Endothelial cell of umbilical vein (primary cell): ENCODE measurements around the gene SLC30A7. TPM values are rescaled to one million over a fixed set of nuclear protein-coding genes. Genes with fewer than 3 reads are reported as not detected.

Experiments used
- BruUV-seq: library from RNA; stranded (reverse); fragments of 400-500 nt; replicated peaks from 2 replicates; lab custom pipeline; 2021; lab: Mats Ljungman, UMichigan
- CTCF ChIA-PET: fragments of 300-600, 350-600 bp; sonication (Branson Sonifier 250); formaldehyde crosslinking; loops from one replicate; lab custom pipeline; 2021; ENCODE audit warnings: antibody characterized with exemption, inconsistent platforms; lab: Charles Lee
- POLR2A ChIA-PET: fragments of 300-600, 350-600 bp; sonication (Branson Sonifier 250); formaldehyde crosslinking; loops from one replicate; lab custom pipeline; 2021; ENCODE audit warnings: antibody characterized with exemption, inconsistent platforms; lab: Charles Lee
- DNase-seq: peaks from one replicate; pipeline ENCODE4 v3.0.0-alpha.2; 2011; ENCODE audit warnings: low read depth, low spot score
- FAIRE-seq: peaks from 2 replicates; lab custom pipeline; 2011; peaks lifted over from hg19 to GRCh38; lab: Jason Lieb, UNC
- H2AFZ ChIP-seq: 2 replicates; pipeline ENCODE4 v1.6.0; 2012; ENCODE audit warnings: low read depth, low read length, control low read depth, inconsistent platforms
- H3K27ac ChIP-seq: 2 replicates; pipeline ENCODE4 v1.5.1; 2011; ENCODE audit warnings: low read depth, mild to moderate bottlenecking, control low read depth, low read length, moderate library complexity; ENCODE audit not compliant: insufficient read depth
- H3K27me3 ChIP-seq, 2 experiments: 2 replicates each; pipeline versions ENCODE4 v1.6.0 to v1.6.1; 2011; ENCODE audit warnings: low read length in 2 of 2, mixed read lengths in 1 of 2; ENCODE audit not compliant: control insufficient read depth in 2 of 2, insufficient read depth in 2 of 2
- H3K36me3 ChIP-seq, 2 experiments: 2 replicates in 1 of 2; 3 replicates in 1 of 2; pipeline ENCODE4 v1.5.1; 2011; ENCODE audit warnings: low read length in 2 of 2, mild to moderate bottlenecking in 1 of 2, moderate library complexity in 1 of 2; ENCODE audit not compliant: control insufficient read depth in 2 of 2, insufficient read depth in 2 of 2; ENCODE audit errors: extremely low read depth in 1 of 2
- H3K4me1 ChIP-seq: 3 replicates; pipeline ENCODE4 v1.5.1; 2011; ENCODE audit warnings: mild to moderate bottlenecking, low read length; ENCODE audit not compliant: control insufficient read depth, insufficient read depth; ENCODE audit errors: extremely low read depth
- H3K4me2 ChIP-seq: 2 replicates; pipeline ENCODE4 v1.6.1; 2011; ENCODE audit warnings: low read length, control low read depth, mixed read lengths; ENCODE audit not compliant: insufficient read depth
- H3K4me3 ChIP-seq, 3 experiments: fragments of 200-600 bp in 1 of 3; sonication (generic), shearing (Covaris generic) in 1 of 3; replicated peaks in 1 of 3; 2 replicates each; pipeline ENCODE4 v1.5.1; 2011 to 2016; ENCODE audit warnings: control low read depth in 3 of 3, low read length in 3 of 3, mild to moderate bottlenecking in 2 of 3, inconsistent platforms in 1 of 3, low read depth in 1 of 3, moderate library complexity in 1 of 3; ENCODE audit not compliant: insufficient read depth in 1 of 3
- H3K79me2 ChIP-seq: 2 replicates; pipeline ENCODE4 v1.6.0; 2012; ENCODE audit warnings: low read length, inconsistent platforms; ENCODE audit not compliant: control insufficient read depth, insufficient read depth
- H3K9ac ChIP-seq: replicated peaks from 2 replicates; pipeline ENCODE3; 2011; ENCODE audit warnings: low read length, control low read depth; ENCODE audit not compliant: insufficient read depth; ENCODE audit errors: extremely low read depth
- H3K9me1 ChIP-seq: replicated peaks from 3 replicates; pipeline ENCODE4 v1.6.0; 2011; ENCODE audit warnings: mild to moderate bottlenecking, low read length; ENCODE audit not compliant: control insufficient read depth, insufficient read depth; ENCODE audit errors: extremely low read depth
- H3K9me3 ChIP-seq: replicated peaks from 2 replicates; pipeline ENCODE4 v1.5.1; 2012; ENCODE audit warnings: low read length, inconsistent platforms; ENCODE audit not compliant: control insufficient read depth, insufficient read depth
- H4K20me1 ChIP-seq: replicated peaks from 2 replicates; pipeline ENCODE3; 2011; ENCODE audit warnings: mild to moderate bottlenecking, low read length; ENCODE audit not compliant: control insufficient read depth, insufficient read depth; ENCODE audit errors: extremely low read depth
- CTCF ChIP-seq, 2 donors: IDR thresholded peaks; 1 replicate in 1 of 2; 2 replicates in 1 of 2; pipeline ENCODE4 v1.5.1; 2011; ENCODE audit warnings: low read length in 2 of 2, mild to moderate bottlenecking in 2 of 2, moderate library complexity in 2 of 2, control low read depth in 1 of 2, inconsistent platforms in 1 of 2, low read depth in 1 of 2; ENCODE audit not compliant: insufficient read depth in 1 of 2; ENCODE audit errors: extremely low read depth in 1 of 2
- EZH2 ChIP-seq: IDR thresholded peaks from 2 replicates; pipeline ENCODE4 v1.6.1; 2012; ENCODE audit warnings: borderline replicate concordance, low read depth, mild to moderate bottlenecking, moderate library complexity, low read length, inconsistent platforms; ENCODE audit not compliant: severe bottlenecking
- FOS ChIP-seq: IDR thresholded peaks from 2 replicates; pipeline ENCODE4 v1.6.1; 2011; ENCODE audit warnings: mild to moderate bottlenecking, low read length, moderate library complexity, borderline replicate concordance; ENCODE audit not compliant: insufficient read depth
- GATA2 ChIP-seq: IDR thresholded peaks from 2 replicates; pipeline ENCODE4 v1.7.0; 2011; ENCODE audit warnings: low read depth, mild to moderate bottlenecking, moderate library complexity, mixed read lengths, low read length; ENCODE audit not compliant: insufficient read length, insufficient read depth
- JUN ChIP-seq: IDR thresholded peaks from 2 replicates; pipeline ENCODE4 v1.6.1; 2011; ENCODE audit warnings: borderline replicate concordance, low read depth; ENCODE audit not compliant: insufficient read length, insufficient read depth
- MAX ChIP-seq: IDR thresholded peaks from 2 replicates; pipeline ENCODE4 v1.6.1; 2011; ENCODE audit not compliant: insufficient read depth, insufficient read length
- POLR2A ChIP-seq: IDR thresholded peaks from 2 replicates; pipeline ENCODE4 v1.6.1; 2012; ENCODE audit warnings: low read depth, mild to moderate bottlenecking, control low read depth, low read length
- POLR2AphosphoS5 ChIP-seq: IDR thresholded peaks from 2 replicates; pipeline ENCODE4 v1.6.1; 2012; ENCODE audit warnings: low read depth, mild to moderate bottlenecking, control low read depth, low read length, moderate library complexity; ENCODE audit not compliant: insufficient read depth
- dilution Hi-C: fragments of 300-500 bp; cut with MboI; formaldehyde crosslinking; loops from one replicate; pipeline ENCODE4 v1.15.0; 2019; ENCODE audit warnings: low sequenced_read_pairs; ENCODE audit not compliant: extremely low pct_ligation_motif_present
- intact Hi-C: fragments of 100-400 bp; cut with micrococcal nuclease; formaldehyde crosslinking; loops from one replicate; pipeline ENCODE4 v1.10.0; 2022
- polyA plus RNA-seq, 4 experiments: library from polyadenylated mRNA; depleted of rRNA in 3 of 4; stranded (reverse) in 3 of 4; unstranded in 1 of 4; fragments of >200 nt; gene quantifications; 2 replicates each; pipeline versions ENCODE4 v1.2.1 to v1.2.3, GENCODE V29; 2011 to 2012; ENCODE audit warnings: missing spikeins in 1 of 4
- total RNA-seq: library from RNA; stranded (reverse); gene quantifications from 2 replicates; pipeline ENCODE4 v1.2.3, GENCODE V29; 2021

SLC30A7 gene
- total and polyA plus RNA-seq, 2 donors (not counting 3 experiments of a cell fraction or from before 2014, with no cell fraction given): 9.3 to 38.6 TPM

- no TSS peak for BruUV-seq
- TF ChIP-seq CTCF (IDR thresholded peaks at IDR 0.05; ENCODE audit: extremely low read depth in 1 of 2, insufficient read depth in 1 of 2, low read depth in 1 of 2, low read length in 2 of 2): peak; percentile 44 to 49
- TF ChIP-seq POLR2AphosphoS5: no peak
- TF ChIP-seq FOS: no peak
- TF ChIP-seq MAX: no peak
- TF ChIP-seq POLR2A: no peak
- no peak for TF ChIP-seq GATA2
- no peak for TF ChIP-seq JUN
- TF ChIP-seq EZH2: no peak
- intact Hi-C loops (loop anchor here (1.0 to 10.0 kb wide), 8 partner anchors 30 to 829 kb away; partner anchors contain the start of genes CDC14A and GPR88), dilution Hi-C loops (loop anchor here (25.0 kb wide), 1 partner anchor 254 kb away; no protein-coding TSS in a partner anchor)
- H3K27me3 ChIP-seq: no peaks in the 10 kb centered on the region
- H3K79me2 ChIP-seq: no peaks in the 10 kb centered on the region
- H3K4me3 ChIP-seq: peak overlapping the region in 1 of 3 experiments; percentile 33
- DNase-seq (peak; percentile 78), FAIRE-seq (peak; percentile 57)
- H3K9me3 ChIP-seq: no peaks in the 10 kb centered on the region
- peak overlapping the region; percentile 70 for H3K27ac ChIP-seq
- ChIA-PET CTCF (interaction anchor here (2.7 to 9.8 kb wide), 4 partner anchors 259 to 408 kb away, joined by 29 to 261 read pairs (median 154); no protein-coding TSS in a partner anchor), POLR2A (no interaction called here)
- H2AFZ ChIP-seq: peak overlapping the region; percentile 97
- no peaks in the 10 kb centered on the region for H4K20me1 ChIP-seq
- no peaks in the 10 kb centered on the region for H3K9me1 ChIP-seq
- H3K36me3 ChIP-seq: no peaks in the 10 kb centered on the region
- H3K4me1 ChIP-seq: peaks cover 17% of the 10 kb centered on the region
- peak overlapping the region; percentile 84 for H3K4me2 ChIP-seq
- peak overlapping the region; percentile 65 for H3K9ac ChIP-seq
Observed at GRCh38 chr1:100866041-100866900, 29.6 kb upstream of the SLC30A7 start.
